HepG2 (cell line): Measurements from ENCODE around the gene TMEM87B. TPM values are rescaled to one million over a fixed set of nuclear protein-coding genes. Genes with fewer than 3 reads are reported as not detected.

ENCODE experiments used
- ATAC-seq: fragments of 200-7000 bp; cut with Tn5 transposase; 3 replicates; pipeline ENCODE4 v1.9.1; 2020; ENCODE audit warnings: mild to moderate bottlenecking, moderate library complexity
- BruUV-seq: library from RNA; stranded (reverse); fragments of 400-500 nt; replicated peaks from 2 replicates; lab custom pipeline; 2021; lab: Mats Ljungman, UMichigan
- CTCF ChIA-PET: fragments of 300-600 bp; formaldehyde crosslinking; extraction: SDS; loops from one replicate; lab custom pipeline; 2021; ENCODE audit warnings: low total read pairs, inconsistent platforms, low intra/inter-chr PET ratio; lab: Yijun Ruan, JAX
- POLR2A ChIA-PET: fragments of 350-600 bp; sonication (Branson Sonifier 250); formaldehyde crosslinking; loops from one replicate; lab custom pipeline; 2020; ENCODE audit warnings: antibody characterized with exemption, inconsistent platforms; lab: Yijun Ruan, JAX
- DNase-seq: peaks from one replicate; pipeline ENCODE4 v3.0.0-alpha.2; 2015; ENCODE audit warnings: low spot score
- FAIRE-seq: peaks from 3 replicates; lab custom pipeline; 2011; peaks lifted over from hg19 to GRCh38; lab: Jason Lieb, UNC
- H2AFZ ChIP-seq: one replicate; pipeline ENCODE4 v1.6.1; 2011; ENCODE audit warnings: low read length, inconsistent platforms
- H3K27ac ChIP-seq: fragments of 300-600 bp; 3 replicates; pipeline ENCODE4 v1.8.0; 2011; ENCODE audit warnings: mixed run types, mild to moderate bottlenecking, mixed read lengths, low read length, inconsistent platforms; ENCODE audit not compliant: insufficient read depth; ENCODE audit errors: extremely low read length
- H3K27me3 ChIP-seq, 2 experiments: fragments of 200-600 bp in 1 of 2; 2 replicates in 1 of 2; 3 replicates in 1 of 2; pipeline versions ENCODE4 v1.6.0 to v1.8.0; 2011; ENCODE audit warnings: low read length in 2 of 2, mild to moderate bottlenecking in 2 of 2, moderate library complexity in 2 of 2, inconsistent platforms in 1 of 2; ENCODE audit not compliant: insufficient read depth in 2 of 2, control insufficient read depth in 1 of 2
- H3K36me3 ChIP-seq, 2 experiments: fragments of 200-600 bp in 1 of 2; replicated peaks in 1 of 2; 2 replicates in 1 of 2; 3 replicates in 1 of 2; pipeline versions ENCODE4 v1.5.1 to v1.8.0; 2011; ENCODE audit warnings: low read length in 2 of 2, inconsistent platforms in 1 of 2; ENCODE audit not compliant: insufficient read depth in 2 of 2, control insufficient read depth in 1 of 2
- H3K4me1 ChIP-seq: 2 replicates; pipeline ENCODE4 v1.5.1; 2012; ENCODE audit warnings: low read length, inconsistent platforms; ENCODE audit not compliant: insufficient read depth
- H3K4me2 ChIP-seq: 2 replicates; pipeline ENCODE4 v1.6.0; 2011; ENCODE audit warnings: low read depth, low read length, inconsistent platforms
- H3K4me3 ChIP-seq, 3 experiments: fragments of 200-600 bp in 1 of 3; sonication (generic), shearing (Covaris generic) in 1 of 3; replicated peaks in 1 of 3; 2 replicates each; pipeline ENCODE4 v1.5.1; 2011 to 2016; ENCODE audit warnings: low read length in 3 of 3, inconsistent platforms in 2 of 3, low read depth in 2 of 3, mild to moderate bottlenecking in 2 of 3, control low read depth in 1 of 3, mixed read lengths in 1 of 3; ENCODE audit not compliant: insufficient read depth in 1 of 3
- H3K79me2 ChIP-seq: one replicate; pipeline ENCODE4 v1.6.1; 2011; ENCODE audit warnings: low read length, inconsistent platforms; ENCODE audit not compliant: insufficient read depth
- H3K9ac ChIP-seq: 2 replicates; pipeline ENCODE4 v1.6.0; 2011; ENCODE audit warnings: mild to moderate bottlenecking, low read depth, low read length, inconsistent platforms; ENCODE audit not compliant: insufficient read depth
- H3K9me3 ChIP-seq: 2 replicates; pipeline ENCODE4 v1.5.1; 2012; ENCODE audit warnings: mild to moderate bottlenecking, low read length
- H4K20me1 ChIP-seq: 2 replicates; pipeline ENCODE4 v1.6.0; 2011; ENCODE audit warnings: inconsistent platforms, mild to moderate bottlenecking, low read length, moderate library complexity; ENCODE audit not compliant: insufficient read depth
- HNF1B ChIP-seq: sonication (generic); formaldehyde crosslinking; IDR thresholded peaks from 2 replicates; pipeline ENCODE4 v1.5.1; 2020; ENCODE audit warnings: mild to moderate bottlenecking, moderate library complexity, missing genetic modification reagents
- RAD51 ChIP-seq: fragments of 450-650 bp; IDR thresholded peaks from 2 replicates; pipeline ENCODE4 v1.6.1; 2016; ENCODE audit warnings: borderline replicate concordance
- TGIF2 ChIP-seq: IDR thresholded peaks from 2 replicates; pipeline ENCODE4 v1.6.1; 2016; ENCODE audit warnings: control low read depth, missing compliant biosample characterization
- ZNF160 ChIP-seq: sonication (generic); formaldehyde crosslinking; IDR thresholded peaks from 2 replicates; pipeline ENCODE4 v1.8.0; 2022; ENCODE audit warnings: mild to moderate bottlenecking, inconsistent platforms, missing genetic modification reagents
- WGBS: methylation state at CpG from one replicate; pipeline ENCODE4 v1.1.6; 2017; ENCODE audit warnings: low lambda C conversion rate; 5-methylcytosine and 5-hydroxymethylcytosine counted together
- in situ Hi-C: cut with HindIII; loops from 2 replicates; pipeline ENCODE4 v1.10.0; 2017; ENCODE audit warnings: low pct_unique_long_range_greater_than_20kb; ENCODE audit not compliant: extremely low pct_ligation_motif_present
- intact Hi-C: fragments of 100-400 bp; cut with micrococcal nuclease; formaldehyde crosslinking; loops from one replicate; pipeline ENCODE4 v1.10.0; 2022; ENCODE audit not compliant: unreplicated experiment
- polyA plus RNA-seq, 8 experiments: library from polyadenylated mRNA; depleted of rRNA in 3 of 8; stranded (reverse) in 7 of 8; unstranded in 1 of 8; fragments of >200 nt; fragmentation: Illumina TruSeq in 4 of 8; extraction: Trizol in 4 of 8; gene quantifications; 2 replicates each; pipeline versions ENCODE4 v1.2.1 to v1.2.3, GENCODE V29; 2011 to 2016; ENCODE audit warnings: low read depth in 4 of 8, missing spikeins in 1 of 8, mixed read lengths in 1 of 8; ENCODE audit not compliant: insufficient read depth in 1 of 8
- total RNA-seq, 5 experiments: library from RNA; depleted of rRNA; stranded (reverse); fragments of >200 nt; fragmentation: Illumina TruSeq; extraction: Trizol; gene quantifications; 2 replicates each; pipeline ENCODE4 v1.2.3, GENCODE V29; 2016; ENCODE audit warnings: low read depth in 1 of 5
- TF ChIP-seq, protein P1 (sequence below): IDR thresholded peaks from 2 replicates; pipeline ENCODE4 v1.6.1; 2012; ENCODE audit warnings: low read length, improper control_type of control experiment

TMEM87B gene
- total and polyA plus RNA-seq, 2 of the 13 experiments (the other 11 are each of a cell fraction or from before 2014, with no cell fraction given) = 15.1 to 16.2 TPM

DNA sequence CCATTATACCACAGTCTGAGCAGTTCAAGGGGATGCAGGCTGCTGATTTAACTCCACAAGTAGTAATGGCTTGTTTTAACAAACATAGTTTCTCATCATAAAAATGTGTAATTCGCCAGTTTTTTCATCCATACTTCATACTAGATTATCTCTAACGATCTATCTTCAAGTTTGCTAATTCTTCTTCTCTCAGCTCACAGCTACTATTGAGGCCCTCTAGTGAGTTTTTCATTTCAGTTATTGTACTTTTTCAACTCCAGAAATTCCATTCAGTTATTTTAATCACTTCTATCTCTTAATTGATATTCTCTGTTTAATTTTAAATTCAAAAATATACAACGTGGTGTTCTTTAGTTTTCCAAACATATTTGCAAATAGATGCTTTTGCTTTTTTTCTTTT, 20.1 kb upstream of the TMEM87B start:
- no peak overlapping the region for H3K27ac ChIP-seq
- in situ Hi-C loops = no loop called here
- BruUV-seq = no TSS peak
- H3K9ac ChIP-seq = no peak overlapping the region
- H3K4me2 ChIP-seq = no peak overlapping the region
- no peak for DNase-seq
- H3K36me3 ChIP-seq = no peaks in the 10 kb centered on the region; a peak in 1 of 5 replicates
- no peaks in the 10 kb centered on the region for H3K27me3 ChIP-seq
- intact Hi-C loops = no loop called here
- H3K4me1 ChIP-seq = peaks cover 18% of the 10 kb centered on the region
- H4K20me1 ChIP-seq = no peaks in the 10 kb centered on the region
- no peak overlapping the region for H2AFZ ChIP-seq
- no peaks in the 10 kb centered on the region for H3K79me2 ChIP-seq
- no peak for ATAC-seq
- WGBS = 69% methylated on average over 3 of the region's 3 CpGs
- ChIA-PET CTCF (no interaction called here), POLR2A (no interaction called here)
- H3K9me3 ChIP-seq = peaks cover 10% of the 10 kb centered on the region; the same call in 1 of the 2 replicates
- H3K4me3 ChIP-seq = no peak overlapping the region
- TF ChIP-seq RAD51 (no peak), ZNF160 (peak; percentile 92), HNF1B (CRISPR knock-in tag) (no peak), TGIF2 (CRISPR knock-in tag) (no peak)
- TF ChIP-seq, protein P1, sequence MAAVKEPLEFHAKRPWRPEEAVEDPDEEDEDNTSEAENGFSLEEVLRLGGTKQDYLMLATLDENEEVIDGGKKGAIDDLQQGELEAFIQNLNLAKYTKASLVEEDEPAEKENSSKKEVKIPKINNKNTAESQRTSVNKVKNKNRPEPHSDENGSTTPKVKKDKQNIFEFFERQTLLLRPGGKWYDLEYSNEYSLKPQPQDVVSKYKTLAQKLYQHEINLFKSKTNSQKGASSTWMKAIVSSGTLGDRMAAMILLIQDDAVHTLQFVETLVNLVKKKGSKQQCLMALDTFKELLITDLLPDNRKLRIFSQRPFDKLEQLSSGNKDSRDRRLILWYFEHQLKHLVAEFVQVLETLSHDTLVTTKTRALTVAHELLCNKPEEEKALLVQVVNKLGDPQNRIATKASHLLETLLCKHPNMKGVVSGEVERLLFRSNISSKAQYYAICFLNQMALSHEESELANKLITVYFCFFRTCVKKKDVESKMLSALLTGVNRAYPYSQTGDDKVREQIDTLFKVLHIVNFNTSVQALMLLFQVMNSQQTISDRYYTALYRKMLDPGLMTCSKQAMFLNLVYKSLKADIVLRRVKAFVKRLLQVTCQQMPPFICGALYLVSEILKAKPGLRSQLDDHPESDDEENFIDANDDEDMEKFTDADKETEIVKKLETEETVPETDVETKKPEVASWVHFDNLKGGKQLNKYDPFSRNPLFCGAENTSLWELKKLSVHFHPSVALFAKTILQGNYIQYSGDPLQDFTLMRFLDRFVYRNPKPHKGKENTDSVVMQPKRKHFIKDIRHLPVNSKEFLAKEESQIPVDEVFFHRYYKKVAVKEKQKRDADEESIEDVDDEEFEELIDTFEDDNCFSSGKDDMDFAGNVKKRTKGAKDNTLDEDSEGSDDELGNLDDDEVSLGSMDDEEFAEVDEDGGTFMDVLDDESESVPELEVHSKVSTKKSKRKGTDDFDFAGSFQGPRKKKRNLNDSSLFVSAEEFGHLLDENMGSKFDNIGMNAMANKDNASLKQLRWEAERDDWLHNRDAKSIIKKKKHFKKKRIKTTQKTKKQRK = no peak
- TF ChIP-seq, all 625 proteins: peak for 1
- FAIRE-seq = no peak
